Measurements from ENCODE around the gene ZC3HAV1.
A peak's percentile ranks its signal among the peaks of the same experiment; 100 is the strongest.

ZC3HAV1 gene

DNA sequence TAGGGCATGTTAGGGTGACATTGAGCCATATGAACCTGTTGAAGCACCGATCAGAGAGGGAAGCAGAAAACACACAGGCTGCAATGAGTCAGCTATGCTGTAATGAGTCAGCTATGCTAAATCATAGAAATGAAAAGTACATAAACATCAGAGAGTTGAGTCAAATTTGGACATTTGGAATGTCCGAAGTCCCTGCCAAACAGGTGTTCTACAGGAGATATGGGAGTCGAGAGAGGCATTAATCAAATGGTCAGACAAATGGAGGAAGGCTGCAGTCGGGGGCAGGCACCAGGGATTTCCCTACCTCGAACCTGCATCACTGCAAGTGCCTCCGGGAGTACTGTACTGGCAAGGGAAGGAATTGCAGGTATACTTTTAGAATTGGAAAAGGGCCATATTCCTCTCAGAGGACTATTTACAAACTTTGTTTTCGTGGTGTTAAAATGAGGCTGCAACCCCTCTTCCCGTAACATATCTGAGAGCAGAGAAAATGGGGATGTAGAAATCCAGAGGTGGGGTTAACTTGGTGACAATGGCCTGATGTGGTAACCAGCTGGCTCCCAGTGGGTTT lies 8.8 kb upstream of the ZC3HAV1 start:
- peak; percentile 61 to 80 for DNase-seq
- TF ChIP-seq GATA1 (IDR thresholded peaks at IDR 0.05; ENCODE audit: low read depth, low read length) (no peak), POLR2A (IDR thresholded peaks at IDR 0.05; ENCODE audit: low read length) (no peak)

DNA sequence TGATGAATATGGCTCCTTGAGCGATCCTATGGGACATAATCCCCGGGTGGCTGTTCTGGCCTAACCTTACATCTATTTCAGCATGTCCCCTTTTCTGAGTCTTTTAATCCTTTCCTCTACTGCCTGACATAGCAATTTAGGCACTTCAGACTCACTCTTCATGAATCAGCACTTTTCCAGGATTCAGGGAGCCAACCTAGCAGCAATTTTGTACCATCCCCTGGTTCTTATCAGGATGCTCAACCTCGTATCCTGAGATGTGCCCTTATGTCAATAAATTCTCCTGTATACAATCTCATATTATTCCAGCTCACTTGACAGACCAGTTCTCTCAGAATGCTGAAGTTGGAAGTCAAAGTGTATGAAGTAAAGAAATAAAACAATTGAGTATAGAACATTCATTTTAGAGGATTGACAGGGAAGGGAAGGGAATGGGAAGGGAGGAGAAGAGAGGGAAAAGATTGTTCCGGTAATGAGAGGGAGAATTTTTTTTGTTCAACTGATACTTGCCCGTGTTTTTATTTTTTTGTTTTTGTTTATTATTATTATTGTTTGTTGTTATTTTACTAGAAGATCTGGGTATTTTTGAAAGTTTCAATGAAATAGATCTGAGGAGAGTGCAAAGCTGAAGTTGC lies 8.2 kb upstream of the ZC3HAV1 start:
- TF ChIP-seq GATA1 (IDR thresholded peaks at IDR 0.05; ENCODE audit: low read depth, low read length), result no peak
- TF ChIP-seq POLR2A (IDR thresholded peaks at IDR 0.05; ENCODE audit: low read length), result no peak
- peak; percentile 46 to 74 for DNase-seq

DNA sequence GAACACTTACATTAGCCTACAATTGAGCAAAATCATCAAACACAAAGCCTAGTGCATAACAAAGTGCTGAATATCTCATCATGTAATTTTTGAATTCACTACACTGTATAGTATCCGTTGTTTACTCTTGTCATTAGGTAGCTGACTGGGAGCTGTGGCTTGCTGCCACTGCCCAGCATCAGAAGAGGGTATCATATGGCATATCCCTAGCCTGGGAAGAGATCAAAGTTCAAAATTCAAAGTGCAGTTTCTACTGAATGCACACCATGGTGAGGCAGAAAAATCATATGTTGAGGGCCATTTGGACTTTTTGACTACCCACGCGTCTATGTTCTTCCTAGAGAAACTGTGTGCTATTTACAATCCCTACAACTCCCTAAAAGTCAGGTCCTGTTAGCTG lies 7.5 kb upstream of the ZC3HAV1 start:
- peak in 1 of 2 experiments; percentile 38 for DNase-seq
- TF ChIP-seq POLR2A (IDR thresholded peaks at IDR 0.05; ENCODE audit: low read length), result no peak
- no peak for TF ChIP-seq GATA1 (IDR thresholded peaks at IDR 0.05; ENCODE audit: low read depth, low read length)

DNA sequence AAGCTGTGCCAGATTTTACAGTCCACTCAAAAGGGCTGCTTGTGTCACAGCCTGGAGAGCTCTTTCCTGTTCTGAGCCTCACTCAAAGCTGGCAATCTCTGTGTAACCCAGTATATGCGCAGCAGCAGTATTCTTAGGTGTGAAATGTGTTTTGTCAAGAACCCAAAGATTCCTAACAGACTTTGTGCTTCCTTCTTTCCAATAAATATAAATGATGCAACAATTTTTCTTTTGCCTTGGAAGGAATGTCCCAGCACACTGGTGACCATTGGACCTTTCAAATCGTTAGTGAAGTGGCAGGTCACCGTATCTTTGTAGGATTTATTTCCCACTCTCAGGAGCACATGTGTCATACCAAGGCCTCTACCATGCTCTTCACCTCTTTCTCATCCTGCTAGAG lies 5.6 kb upstream of the ZC3HAV1 start:
- TF ChIP-seq POLR2A (IDR thresholded peaks at IDR 0.05; ENCODE audit: low read length), result no peak
- TF ChIP-seq GATA1 (IDR thresholded peaks at IDR 0.05; ENCODE audit: low read depth, low read length), result no peak
- no peak for DNase-seq

DNA sequence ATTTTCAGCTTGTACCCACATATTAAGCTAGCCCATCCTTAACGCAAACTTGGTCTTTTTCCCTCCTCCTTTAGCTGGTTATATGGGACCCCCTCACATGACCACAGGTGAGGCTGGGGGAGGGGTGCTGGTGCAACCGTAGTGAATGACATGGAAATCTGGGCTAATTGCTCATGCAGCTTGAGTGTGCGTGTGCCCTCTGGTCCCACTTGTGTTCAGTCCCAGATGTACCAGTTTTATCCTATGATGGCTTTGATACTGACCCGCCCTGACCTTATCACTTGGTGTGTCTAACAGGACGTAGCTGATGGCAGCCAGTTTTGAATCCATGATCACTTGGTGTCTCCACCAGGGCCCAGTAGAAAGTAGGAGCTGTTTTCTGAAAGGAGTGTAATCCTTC lies 5.1 kb upstream of the ZC3HAV1 start:
- DNase-seq, result no peak
- no peak for TF ChIP-seq GATA1 (IDR thresholded peaks at IDR 0.05; ENCODE audit: low read depth, low read length)
- TF ChIP-seq POLR2A (IDR thresholded peaks at IDR 0.05; ENCODE audit: low read length), result no peak

DNA sequence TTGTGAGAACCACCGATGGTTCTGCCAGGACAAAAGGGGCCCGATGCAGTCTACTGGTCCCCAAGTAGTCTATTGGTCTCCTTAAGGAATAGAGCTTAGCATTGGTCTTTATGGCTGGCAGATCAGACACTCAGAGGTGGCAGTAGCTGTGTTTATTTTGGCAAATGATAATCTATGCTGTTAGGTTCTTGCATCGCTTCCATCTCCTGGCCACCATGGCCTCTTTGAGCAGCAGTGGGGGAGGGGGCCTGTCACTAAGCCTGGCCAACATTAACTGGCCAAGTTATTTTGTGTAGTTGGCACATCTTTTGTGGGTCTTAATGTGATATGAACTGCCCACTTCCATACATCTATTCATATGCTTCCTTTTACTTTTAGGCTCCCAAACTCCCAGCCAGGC lies 4.5 kb upstream of the ZC3HAV1 start:
- TF ChIP-seq POLR2A (IDR thresholded peaks at IDR 0.05; ENCODE audit: low read length), result no peak
- no peak for TF ChIP-seq GATA1 (IDR thresholded peaks at IDR 0.05; ENCODE audit: low read depth, low read length)
- no peak for DNase-seq

DNA sequence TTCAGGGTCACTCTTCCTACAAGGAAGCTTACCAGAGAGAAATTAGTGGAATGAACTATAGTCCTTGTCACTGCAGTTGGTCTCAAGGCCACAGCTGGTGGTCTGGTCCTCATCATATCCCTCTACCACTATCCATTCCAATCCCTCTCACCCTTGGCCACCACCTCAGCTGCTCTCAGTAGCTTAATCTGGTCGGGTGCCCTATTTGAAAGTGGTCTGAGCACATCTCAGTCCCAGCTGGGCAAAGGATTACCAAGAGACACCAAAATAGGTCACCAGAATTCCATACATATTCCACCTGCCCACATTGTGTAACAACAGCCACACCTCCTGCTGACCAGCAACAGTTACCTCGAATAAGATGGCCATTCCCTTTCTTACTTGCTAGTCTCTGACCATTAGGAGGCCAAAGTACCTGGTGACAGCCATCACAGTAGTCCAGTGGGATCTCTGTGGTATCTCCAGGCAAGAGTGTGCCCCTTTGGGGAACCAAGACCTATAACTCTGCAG lies 3.3 kb upstream of the ZC3HAV1 start:
- TF ChIP-seq GATA1 (IDR thresholded peaks at IDR 0.05; ENCODE audit: low read depth, low read length) (no peak), POLR2A (IDR thresholded peaks at IDR 0.05; ENCODE audit: low read length) (no peak)
- DNase-seq, result no peak

DNA sequence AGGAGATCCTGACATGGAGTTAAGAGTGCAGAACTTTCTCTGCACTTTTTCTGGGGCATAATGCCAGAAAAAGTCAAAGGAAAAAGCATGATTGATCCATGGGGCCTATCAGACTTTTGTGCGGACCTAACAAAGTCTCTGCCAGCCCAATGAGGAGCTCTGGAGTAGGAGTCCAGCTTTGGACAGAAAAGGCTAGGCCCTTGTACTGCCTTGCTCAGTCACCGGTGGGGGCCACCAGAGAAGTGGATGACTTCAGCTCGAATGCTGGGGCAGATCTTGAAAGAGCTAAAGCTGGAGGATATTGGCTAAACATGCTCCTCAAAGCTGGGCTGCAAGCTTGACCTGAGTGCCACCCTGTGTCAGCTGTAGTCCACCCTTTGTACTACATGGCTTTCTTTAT lies 2.8 kb upstream of the ZC3HAV1 start:
- TF ChIP-seq POLR2A (IDR thresholded peaks at IDR 0.05; ENCODE audit: low read length), result no peak
- no peak for TF ChIP-seq GATA1 (IDR thresholded peaks at IDR 0.05; ENCODE audit: low read depth, low read length)
- no peak for DNase-seq

DNA sequence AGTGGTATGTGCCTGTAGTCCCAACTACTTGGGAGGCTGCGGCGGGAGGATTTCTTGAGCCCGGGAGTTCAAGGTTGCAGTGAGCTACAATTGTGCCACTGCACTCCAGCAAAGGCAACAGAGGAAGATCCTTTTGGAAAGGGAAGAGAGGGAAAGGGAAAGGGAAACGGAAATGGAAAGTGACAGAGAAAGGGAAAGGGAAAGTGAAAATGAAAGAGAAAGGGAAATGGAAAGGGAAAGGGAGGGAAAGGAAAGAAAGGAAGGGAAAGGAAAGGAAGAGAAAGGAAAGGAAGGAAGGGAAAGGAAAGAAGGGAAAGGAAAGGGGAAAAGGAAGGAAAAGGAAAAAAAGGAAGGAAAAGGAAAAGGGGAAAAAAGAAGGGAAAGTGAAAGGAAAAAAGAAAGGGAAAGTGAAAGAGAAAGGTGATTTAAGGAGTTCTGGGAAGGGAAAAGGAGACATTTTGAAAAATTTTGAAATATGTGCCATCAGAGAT lies 2.3 kb upstream of the ZC3HAV1 start:
- DNase-seq, result peak in 1 of 2 experiments; percentile 46
- TF ChIP-seq GATA1 (IDR thresholded peaks at IDR 0.05; ENCODE audit: low read depth, low read length), result no peak

DNA sequence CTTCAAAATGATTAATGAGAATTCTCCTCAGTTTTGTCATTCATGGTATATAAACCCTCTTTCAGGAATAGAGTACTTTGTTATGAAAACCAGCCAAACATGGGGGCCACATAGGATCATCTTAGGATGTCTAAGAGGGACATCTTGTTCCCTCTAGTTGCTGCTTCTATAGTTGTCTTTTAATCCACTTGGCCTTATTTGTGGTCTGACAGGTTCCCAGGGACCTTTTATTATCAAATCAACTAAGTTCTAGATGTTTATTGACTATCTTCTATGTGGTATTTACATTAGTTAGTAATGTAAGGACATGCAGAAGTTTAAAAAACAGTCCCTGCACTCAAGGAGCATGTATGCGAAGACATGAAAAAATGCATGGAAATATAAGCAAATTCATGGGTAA lies 1.6 kb upstream of the ZC3HAV1 start:
- TF ChIP-seq POLR2A (IDR thresholded peaks at IDR 0.05; ENCODE audit: low read length) (no peak), GATA1 (IDR thresholded peaks at IDR 0.05; ENCODE audit: low read depth, low read length) (no peak)
- DNase-seq, result no peak

DNA sequence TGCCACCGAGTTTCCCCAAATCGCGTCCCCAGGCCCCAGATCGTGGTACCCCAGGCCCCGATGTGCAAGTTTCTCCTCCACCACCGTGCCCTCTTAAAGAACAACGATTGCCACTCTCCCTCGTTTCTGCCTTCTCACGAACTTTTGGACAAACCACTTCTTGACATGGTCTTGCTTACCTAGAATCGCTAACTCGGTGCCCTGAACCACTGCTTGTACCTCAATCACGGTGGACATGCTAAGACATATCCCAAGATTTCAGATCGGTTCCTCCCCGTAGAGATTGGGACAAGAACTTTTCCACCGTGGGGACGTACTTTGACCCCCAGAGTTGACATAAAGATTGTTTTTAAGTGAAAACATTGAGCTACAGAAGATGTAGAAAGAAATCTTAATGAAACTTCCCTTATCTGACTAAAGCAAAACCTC lies 477 bp upstream of the ZC3HAV1 start:
- no peak for DNase-seq
- TF ChIP-seq POLR2A (IDR thresholded peaks at IDR 0.05; ENCODE audit: low read length) (no peak), GATA1 (IDR thresholded peaks at IDR 0.05; ENCODE audit: low read depth, low read length) (no peak)

DNA sequence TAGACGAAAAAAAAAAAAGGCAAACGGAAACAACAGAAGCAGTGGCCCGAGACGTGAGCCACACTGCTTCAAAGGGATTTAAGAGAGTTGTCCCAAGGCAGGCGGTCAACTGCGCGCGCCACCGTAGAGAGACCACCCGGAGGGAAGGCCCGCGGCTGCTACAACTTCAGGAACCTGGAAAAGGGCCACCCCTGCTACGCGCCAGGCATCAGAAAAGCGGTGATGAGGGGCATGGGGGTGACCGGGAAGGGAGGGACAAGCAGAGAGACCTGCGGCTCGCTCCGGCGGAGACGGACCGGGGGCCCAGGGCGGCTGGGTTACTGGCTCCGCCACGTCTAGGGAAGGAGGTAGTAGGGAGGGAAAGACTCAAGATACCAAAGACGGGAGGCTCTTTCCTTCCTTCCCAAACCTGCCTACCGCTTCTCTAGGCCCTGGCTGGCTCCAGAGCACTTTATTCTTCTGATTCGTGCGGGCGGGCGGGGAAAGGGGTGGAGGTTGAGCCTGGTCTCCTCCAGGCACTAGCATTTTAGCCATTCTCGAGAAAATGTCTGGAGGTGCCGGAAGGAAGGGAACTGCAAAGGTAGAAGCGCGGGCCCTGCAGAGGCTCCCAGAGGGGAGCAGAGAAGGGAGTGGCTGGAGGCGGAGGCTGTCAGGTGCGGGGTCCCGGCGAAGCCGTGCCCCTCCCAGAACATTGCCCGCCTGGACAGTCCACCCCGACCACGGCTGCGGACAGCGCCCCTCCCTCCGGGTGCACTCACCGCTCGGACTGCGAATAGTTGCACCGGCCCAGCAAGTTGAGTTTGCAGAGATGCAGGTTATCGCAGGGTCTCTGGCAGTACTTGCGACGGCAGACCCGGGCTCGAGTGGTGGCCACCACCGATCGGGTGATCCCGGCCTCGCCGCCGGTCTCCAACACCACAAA lies 993 bp downstream of the ZC3HAV1 start:
- peak; percentile 58 to 73 for DNase-seq

DNA sequence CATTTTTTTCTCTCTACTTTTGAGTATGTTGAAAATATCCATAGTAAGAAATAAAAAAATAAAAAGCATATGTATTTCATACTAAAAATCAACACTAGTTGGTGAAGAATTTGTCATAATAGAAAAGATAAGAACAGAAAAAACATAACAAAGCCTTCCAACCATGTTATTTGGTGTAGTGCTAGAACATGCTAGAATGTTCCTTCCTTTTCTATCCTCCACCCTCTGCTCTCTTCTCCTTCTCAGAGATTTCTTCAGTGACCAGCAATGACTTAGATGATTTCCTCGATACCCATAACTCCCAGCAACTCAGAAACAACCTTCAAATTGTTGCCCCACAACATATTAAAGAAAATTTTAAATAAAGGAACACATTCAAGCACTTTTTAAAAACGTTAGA lies 2.6 kb downstream of the ZC3HAV1 start:
- TF ChIP-seq GATA1 (IDR thresholded peaks at IDR 0.05; ENCODE audit: low read depth, low read length), result no peak
- no peak for TF ChIP-seq POLR2A (IDR thresholded peaks at IDR 0.05; ENCODE audit: low read length)
- peak; percentile 55 to 76 for DNase-seq

More for the DNA sequence above, 993 bp downstream of the ZC3HAV1 start:
- TF ChIP-seq GATA1 (IDR thresholded peaks at IDR 0.05; ENCODE audit: low read depth, low read length), result no peak
- TF ChIP-seq POLR2A (IDR thresholded peaks at IDR 0.05; ENCODE audit: low read length), result no peak

DNA sequence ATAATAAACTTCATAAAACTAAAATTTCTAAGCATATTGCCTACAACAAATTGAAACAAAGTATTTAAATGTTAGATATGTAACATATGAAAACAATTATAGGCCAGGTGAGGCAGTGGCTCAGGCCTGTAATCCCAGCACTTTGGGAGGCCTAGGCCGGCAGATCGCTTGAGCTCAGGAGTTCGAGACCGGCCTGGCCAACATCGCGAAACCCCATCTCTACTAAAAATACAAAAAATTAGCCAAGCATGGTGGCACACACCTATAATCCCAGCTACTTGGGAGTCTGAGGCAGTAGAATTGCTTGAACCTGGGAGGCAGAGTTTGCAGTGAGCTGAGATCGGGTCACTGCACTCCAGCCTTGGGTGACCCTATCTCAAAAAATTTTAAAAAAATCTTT lies 3.3 kb downstream of the ZC3HAV1 start:
- DNase-seq, result peak; percentile 21 to 47
